ENCODE results near the gene SLC10A3. TPM values are rescaled to one million over a fixed set of nuclear protein-coding genes. Genes with fewer than 3 reads are reported as not detected.

The SLC10A3 gene
- total RNA-seq, 1 experiment from 2014 or later: 42.1 TPM

DNA sequence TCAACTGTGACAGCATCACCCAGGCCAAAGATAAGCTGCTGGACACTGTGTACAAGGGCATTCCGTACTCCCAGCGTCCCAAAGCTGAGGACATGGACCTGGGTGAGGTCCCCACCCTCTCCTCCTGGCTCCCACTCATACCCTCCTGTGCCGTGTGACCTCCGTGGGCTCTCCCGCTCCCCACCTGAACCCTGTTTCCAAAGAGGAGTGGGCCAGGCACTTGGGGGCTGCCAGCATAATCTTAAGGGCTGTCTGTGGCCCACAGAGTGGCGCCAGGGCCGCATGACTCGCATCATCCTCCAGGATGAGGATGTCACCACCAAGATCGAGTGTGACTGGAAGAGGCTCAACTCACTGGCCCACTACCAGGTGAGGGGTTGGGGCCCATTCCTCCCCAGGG is 21.3 kb downstream of the SLC10A3 start:
- intact Hi-C loops (cut with micrococcal nuclease): no loop called here
- Histone ChIP-seq H4K20me1 (ENCODE audit: low read length) (no peaks in the 10 kb centered on the region), H3K4me1 (ENCODE audit: insufficient read depth, low read length) (no peaks in the 10 kb centered on the region), H3K4me2 (ENCODE audit: low read length) (no peak overlapping the region), H3K27ac (ENCODE audit: low read length) (no peak overlapping the region), H3F3A (ENCODE audit: low read length, unreplicated experiment) (no peaks in the 10 kb centered on the region), H3K27me3 (ENCODE audit: low read length) (no peaks in the 10 kb centered on the region), H3K4me3 (ENCODE audit: low read length) (no peak overlapping the region), H2AFZ (ENCODE audit: low read length) (no peak overlapping the region), H3K79me2 (ENCODE audit: low read length) (no peaks in the 10 kb centered on the region), H3K9me3 (ENCODE audit: low read length) (no peaks in the 10 kb centered on the region), H3K36me3 (ENCODE audit: low read depth, low read length) (no peaks in the 10 kb centered on the region; the same call in 1 of the 2 replicates), H3K9me2 (replicated peaks; ENCODE audit: low read length) (no peaks in the 10 kb centered on the region), H3K9ac (ENCODE audit: low read length) (no peak overlapping the region)
- ATAC-seq (no peak), DNase-seq (no peak)
- ChIA-PET POLR2A (ENCODE audit: unreplicated experiment) (no interaction called here), CTCF (no interaction called here)
- BruUV-seq (replicated peaks): no TSS peak
- no peak for TF ChIP-seq EZH2phosphoT487 (IDR thresholded peaks at IDR 0.05; ENCODE audit: borderline replicate concordance, low read length)
- TF ChIP-seq EZH2 (IDR thresholded peaks at IDR 0.05; ENCODE audit: low read length, unreplicated experiment): no peak
- TF ChIP-seq, protein P1, sequence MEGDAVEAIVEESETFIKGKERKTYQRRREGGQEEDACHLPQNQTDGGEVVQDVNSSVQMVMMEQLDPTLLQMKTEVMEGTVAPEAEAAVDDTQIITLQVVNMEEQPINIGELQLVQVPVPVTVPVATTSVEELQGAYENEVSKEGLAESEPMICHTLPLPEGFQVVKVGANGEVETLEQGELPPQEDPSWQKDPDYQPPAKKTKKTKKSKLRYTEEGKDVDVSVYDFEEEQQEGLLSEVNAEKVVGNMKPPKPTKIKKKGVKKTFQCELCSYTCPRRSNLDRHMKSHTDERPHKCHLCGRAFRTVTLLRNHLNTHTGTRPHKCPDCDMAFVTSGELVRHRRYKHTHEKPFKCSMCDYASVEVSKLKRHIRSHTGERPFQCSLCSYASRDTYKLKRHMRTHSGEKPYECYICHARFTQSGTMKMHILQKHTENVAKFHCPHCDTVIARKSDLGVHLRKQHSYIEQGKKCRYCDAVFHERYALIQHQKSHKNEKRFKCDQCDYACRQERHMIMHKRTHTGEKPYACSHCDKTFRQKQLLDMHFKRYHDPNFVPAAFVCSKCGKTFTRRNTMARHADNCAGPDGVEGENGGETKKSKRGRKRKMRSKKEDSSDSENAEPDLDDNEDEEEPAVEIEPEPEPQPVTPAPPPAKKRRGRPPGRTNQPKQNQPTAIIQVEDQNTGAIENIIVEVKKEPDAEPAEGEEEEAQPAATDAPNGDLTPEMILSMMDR (conservative IDR thresholded peaks at IDR 0.05; ENCODE audit: low read depth, low read length): no peak

DNA sequence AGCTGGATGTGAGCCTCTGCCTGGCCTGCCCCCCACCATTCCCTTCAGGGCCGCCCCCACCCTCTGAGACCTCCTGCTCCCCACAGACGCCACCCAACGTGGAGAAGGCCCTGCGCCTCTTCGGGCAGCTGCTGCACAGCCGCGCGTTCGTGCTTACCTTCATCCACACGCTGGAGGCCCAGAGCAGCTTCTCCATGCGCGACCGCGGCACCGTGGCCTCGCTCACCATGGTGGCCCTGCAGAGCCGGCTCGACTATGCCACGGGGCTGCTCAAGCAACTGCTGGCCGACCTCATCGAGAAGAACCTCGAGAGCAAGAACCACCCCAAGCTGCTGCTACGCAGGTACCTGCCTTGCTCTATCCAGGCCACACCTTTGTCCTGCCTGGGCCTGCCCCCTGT is 22.2 kb downstream of the SLC10A3 start:
- Histone ChIP-seq H3K27ac (ENCODE audit: low read length) (no peak overlapping the region), H3K79me2 (ENCODE audit: low read length) (no peaks in the 10 kb centered on the region), H3K27me3 (ENCODE audit: low read length) (no peaks in the 10 kb centered on the region), H3K36me3 (ENCODE audit: low read depth, low read length) (no peaks in the 10 kb centered on the region; the same call in 1 of the 2 replicates), H4K20me1 (ENCODE audit: low read length) (no peaks in the 10 kb centered on the region), H3K9me3 (ENCODE audit: low read length) (no peaks in the 10 kb centered on the region), H3K4me1 (ENCODE audit: insufficient read depth, low read length) (no peaks in the 10 kb centered on the region), H3K4me3 (ENCODE audit: low read length) (no peak overlapping the region), H3K9me2 (replicated peaks; ENCODE audit: low read length) (no peaks in the 10 kb centered on the region), H3K4me2 (ENCODE audit: low read length) (no peak overlapping the region), H2AFZ (ENCODE audit: low read length) (no peak overlapping the region), H3F3A (ENCODE audit: low read length, unreplicated experiment) (no peaks in the 10 kb centered on the region), H3K9ac (ENCODE audit: low read length) (no peak overlapping the region)
- ChIA-PET POLR2A (ENCODE audit: unreplicated experiment) (no interaction called here), CTCF (no interaction called here)
- BruUV-seq (replicated peaks): no TSS peak
- ATAC-seq: no peak
- DNase-seq: no peak
- intact Hi-C loops (cut with micrococcal nuclease): no loop called here
- no peak for TF ChIP-seq EZH2 (IDR thresholded peaks at IDR 0.05; ENCODE audit: low read length, unreplicated experiment)
- TF ChIP-seq, protein P1 (conservative IDR thresholded peaks at IDR 0.05; ENCODE audit: low read depth, low read length): no peak
- TF ChIP-seq EZH2phosphoT487 (IDR thresholded peaks at IDR 0.05; ENCODE audit: borderline replicate concordance, low read length): no peak

DNA sequence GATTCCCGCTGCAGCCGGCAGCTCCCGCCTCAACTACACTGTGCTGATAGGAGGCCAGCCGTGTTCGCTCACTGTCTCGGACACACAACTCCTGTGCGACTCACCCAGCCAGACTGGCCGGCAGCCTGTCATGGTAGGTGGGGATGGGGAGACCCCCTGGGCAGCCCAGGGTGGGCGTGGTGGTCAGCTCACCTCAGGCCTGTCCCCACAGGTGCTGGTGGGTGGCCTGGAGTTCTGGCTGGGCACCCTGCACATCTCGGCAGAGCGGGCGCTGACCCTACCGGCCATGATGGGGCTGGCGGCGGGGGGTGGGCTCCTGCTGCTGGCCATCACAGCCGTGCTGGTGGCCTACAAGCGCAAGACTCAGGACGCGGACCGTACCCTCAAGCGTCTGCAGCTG is 22.9 kb downstream of the SLC10A3 start:
- H3K27ac ChIP-seq (ENCODE audit: low read length): no peak overlapping the region
- no peaks in the 10 kb centered on the region for H3K9me3 ChIP-seq (ENCODE audit: low read length)
- ATAC-seq (no peak), DNase-seq (no peak)
- H3K79me2 ChIP-seq (ENCODE audit: low read length): no peaks in the 10 kb centered on the region
- TF ChIP-seq, protein P1 (conservative IDR thresholded peaks at IDR 0.05; ENCODE audit: low read depth, low read length): no peak
- TF ChIP-seq EZH2 (IDR thresholded peaks at IDR 0.05; ENCODE audit: low read length, unreplicated experiment) (no peak), EZH2phosphoT487 (IDR thresholded peaks at IDR 0.05; ENCODE audit: borderline replicate concordance, low read length) (no peak)
- H3F3A ChIP-seq (ENCODE audit: low read length, unreplicated experiment): no peaks in the 10 kb centered on the region
- POLR2A ChIA-PET (ENCODE audit: unreplicated experiment): no interaction called here
- H3K4me2 ChIP-seq (ENCODE audit: low read length): no peak overlapping the region
- H3K4me3 ChIP-seq (ENCODE audit: low read length): no peak overlapping the region
- no peak overlapping the region for H2AFZ ChIP-seq (ENCODE audit: low read length)
- no peaks in the 10 kb centered on the region for H3K4me1 ChIP-seq (ENCODE audit: insufficient read depth, low read length)
- no peaks in the 10 kb centered on the region for H3K27me3 ChIP-seq (ENCODE audit: low read length)
- no peaks in the 10 kb centered on the region for H3K9me2 ChIP-seq (replicated peaks; ENCODE audit: low read length)
- no peaks in the 10 kb centered on the region; the same call in 1 of the 2 replicates for H3K36me3 ChIP-seq (ENCODE audit: low read depth, low read length)
- no peak overlapping the region for H3K9ac ChIP-seq (ENCODE audit: low read length)
- intact Hi-C loops (cut with micrococcal nuclease): no loop called here
- CTCF ChIA-PET: no interaction called here
- no peaks in the 10 kb centered on the region for H4K20me1 ChIP-seq (ENCODE audit: low read length)
- BruUV-seq (replicated peaks): no TSS peak

All from PC-3 (cell line).